ENCODE data around the gene AUTS2.

AUTS2 gene

DNA sequence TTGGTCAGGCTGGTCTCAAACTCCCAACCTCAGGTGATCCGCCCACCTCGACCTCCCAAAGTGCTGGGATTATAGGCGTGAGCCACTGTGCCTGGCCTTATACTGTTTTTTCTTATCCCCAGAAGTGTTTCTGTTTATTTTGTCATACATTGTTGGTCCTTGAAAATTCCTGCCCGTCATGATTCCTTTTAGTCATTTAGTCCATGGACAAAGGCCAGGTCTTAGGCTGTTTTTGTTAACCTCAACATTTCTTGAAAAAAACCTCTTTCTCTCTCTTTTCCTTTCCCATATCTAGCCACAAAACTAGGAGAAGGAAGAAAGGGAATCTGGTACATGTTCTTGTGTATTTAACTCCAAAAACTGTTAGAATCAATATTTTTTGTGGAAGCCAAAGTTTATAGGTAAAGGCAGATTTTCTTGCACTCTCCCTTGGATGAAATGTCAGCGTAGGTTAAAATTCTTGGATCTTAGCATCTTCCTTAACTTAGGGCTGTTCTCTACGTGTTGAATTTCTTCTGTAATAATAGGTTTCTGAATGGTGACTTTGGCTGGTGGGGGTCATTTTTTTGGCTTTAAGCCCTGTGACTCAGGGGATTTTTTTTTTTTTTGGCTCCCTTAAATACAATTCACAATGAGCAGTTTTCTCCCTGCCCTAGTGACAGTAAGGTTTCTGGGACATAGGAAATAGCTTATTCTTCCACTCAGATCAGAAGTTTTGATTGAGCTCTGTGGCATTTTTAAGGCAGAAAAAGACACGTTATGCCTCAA lies 500.8 kb downstream of the AUTS2 start:
- no peak for DNase-seq

DNA sequence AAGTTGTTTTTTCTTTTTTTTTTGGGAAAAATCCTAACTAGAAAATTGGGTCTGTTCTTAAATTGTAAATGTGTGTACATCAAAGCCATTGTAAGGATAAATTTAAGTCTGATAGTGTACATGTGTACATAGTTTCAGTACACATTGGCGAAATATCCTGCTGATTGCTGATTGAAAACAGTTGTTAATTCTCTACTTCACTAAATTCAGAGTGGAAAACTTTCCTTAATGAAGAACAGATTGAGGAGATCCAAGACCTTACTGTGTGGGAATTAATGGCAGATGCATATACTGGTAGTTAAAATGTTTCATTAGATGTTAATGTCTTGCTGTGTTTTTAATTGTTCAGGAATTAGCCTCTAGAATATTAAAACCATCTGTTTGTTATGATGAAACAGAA lies 506.0 kb downstream of the AUTS2 start:
- no peak for DNase-seq

DNA sequence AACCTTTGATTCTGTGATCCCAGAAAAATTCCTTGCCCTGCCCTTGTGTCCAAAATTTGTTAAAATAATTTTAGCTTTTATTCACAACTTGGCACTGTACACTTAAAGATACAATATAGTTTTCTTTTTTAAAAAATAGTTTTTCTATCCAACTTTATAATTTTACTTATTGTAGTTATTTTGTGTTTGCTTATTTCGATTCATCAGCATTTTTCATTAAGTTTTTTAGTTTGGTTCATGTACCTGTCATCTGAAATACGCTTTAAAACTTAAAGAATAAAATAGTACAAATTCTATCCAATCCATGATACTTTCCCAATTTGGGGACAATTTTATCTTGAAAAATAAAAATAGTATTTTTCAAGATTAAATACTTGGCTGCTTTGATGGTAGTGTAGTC lies 514.8 kb downstream of the AUTS2 start:
- no peak for DNase-seq

DNA sequence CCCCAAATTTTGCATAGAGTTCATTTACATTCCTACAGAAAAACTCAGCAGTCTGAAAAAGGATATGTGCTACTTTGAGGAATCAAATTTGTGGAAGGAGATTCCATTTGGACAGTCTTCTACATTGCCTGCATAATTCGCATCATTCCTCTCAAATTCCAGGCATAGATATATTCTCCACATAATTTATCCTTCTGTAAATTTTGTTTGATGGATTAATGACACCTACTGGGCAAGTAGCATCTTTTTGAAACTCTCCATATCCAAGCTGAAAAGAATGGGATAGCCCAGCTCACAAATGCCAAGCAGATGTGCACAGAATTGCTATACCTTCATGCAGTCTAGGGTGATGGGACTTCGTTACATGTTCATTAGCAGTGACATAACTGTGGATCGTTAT lies 515.3 kb downstream of the AUTS2 start:
- DNase-seq: no peak

DNA sequence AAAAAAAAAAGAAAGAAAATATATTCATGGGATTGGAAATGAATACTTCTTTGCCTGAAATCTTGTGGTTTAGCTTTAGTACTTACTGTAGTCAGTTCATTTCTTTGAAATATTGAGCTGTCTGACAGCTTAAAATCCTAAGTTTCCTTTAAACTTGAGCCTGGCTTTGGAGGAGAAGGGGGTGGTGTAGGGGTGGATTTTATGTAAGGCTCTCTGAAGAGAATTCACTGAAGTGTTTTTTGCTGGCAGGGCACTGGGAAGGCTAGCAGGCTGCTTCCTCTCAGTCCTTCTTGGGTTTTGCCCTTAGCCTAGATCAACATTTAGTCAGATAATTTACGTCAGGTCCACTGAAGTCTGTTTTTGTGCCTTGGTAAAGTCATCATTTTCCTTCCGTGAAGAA lies 516.5 kb downstream of the AUTS2 start:
- no peak for DNase-seq

DNA sequence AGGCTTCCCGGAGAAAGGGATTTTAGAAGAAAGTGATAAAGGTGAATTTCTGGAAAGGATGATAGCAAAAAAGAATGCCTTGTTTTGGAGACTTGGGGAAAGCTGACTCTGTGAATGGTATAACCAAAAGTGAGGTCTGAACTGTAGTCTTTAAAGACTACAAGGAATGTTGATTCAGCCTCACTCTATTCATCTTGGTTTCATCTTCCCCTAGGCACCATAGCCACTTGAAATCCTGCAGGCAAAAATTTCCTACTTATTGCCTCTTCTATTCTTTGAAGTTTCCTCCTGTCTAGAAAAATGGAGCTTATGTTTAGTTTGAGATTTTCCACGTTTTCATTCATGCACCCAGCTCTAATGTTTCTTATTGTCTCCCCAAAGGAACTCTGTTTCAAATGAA lies 518.0 kb downstream of the AUTS2 start:
- DNase-seq: no peak

DNA sequence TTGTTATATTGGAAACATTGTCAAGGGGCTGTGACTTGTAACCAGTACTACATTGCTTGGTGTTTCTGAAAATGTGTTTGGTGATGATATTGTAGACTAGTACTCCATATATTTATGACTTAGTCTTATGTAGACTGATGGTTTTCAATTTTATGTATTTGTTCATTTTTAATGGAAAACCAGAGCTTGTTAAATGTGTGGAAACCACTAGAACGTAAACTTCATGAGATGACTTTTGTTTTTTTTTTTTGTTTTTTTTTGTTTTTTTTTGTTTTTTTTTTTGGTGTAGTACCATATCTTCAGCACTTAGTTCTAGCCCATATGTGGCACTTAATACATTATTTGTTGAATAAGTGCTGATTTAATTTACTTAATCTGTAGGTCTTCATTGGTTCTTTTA lies 518.6 kb downstream of the AUTS2 start:
- DNase-seq: no peak

DNA sequence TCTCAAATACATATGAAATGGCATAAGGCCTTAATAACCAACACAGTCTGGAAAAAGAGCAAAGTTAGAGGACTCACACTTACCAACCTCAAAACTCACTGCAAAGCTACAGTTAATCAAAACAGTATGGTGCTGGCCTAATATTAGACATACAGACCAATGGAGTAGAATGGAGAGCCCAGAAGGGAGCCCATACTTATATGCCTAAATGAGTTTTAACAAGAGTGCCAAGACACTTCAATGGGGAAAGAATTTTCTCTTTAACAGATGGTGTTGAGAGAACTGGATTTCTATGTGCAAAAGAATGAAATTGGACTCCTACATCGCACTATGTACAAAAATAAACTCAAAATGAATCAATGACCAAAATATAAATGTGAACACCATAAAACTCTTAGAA lies 522.6 kb downstream of the AUTS2 start:
- DNase-seq: no peak

DNA sequence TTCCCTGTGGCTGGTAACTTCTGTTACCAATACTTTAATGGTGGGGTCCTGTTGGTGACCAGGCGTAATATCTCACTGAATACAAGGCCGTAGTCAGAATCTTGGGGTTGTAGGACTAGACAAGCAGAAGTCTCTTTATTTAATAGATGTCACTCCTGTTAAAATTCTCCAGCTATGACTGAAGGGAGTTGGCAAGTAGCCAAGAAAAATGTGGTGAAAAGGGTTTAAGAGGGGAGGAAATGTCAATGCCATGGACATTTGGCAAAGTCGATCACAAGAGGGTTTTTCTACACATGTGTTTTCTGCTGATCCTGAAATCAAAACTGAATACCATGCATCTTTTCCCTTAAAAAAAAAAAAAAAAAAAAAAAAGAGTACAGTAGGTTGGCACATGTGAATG lies 533.5 kb downstream of the AUTS2 start:
- DNase-seq: no peak

DNA sequence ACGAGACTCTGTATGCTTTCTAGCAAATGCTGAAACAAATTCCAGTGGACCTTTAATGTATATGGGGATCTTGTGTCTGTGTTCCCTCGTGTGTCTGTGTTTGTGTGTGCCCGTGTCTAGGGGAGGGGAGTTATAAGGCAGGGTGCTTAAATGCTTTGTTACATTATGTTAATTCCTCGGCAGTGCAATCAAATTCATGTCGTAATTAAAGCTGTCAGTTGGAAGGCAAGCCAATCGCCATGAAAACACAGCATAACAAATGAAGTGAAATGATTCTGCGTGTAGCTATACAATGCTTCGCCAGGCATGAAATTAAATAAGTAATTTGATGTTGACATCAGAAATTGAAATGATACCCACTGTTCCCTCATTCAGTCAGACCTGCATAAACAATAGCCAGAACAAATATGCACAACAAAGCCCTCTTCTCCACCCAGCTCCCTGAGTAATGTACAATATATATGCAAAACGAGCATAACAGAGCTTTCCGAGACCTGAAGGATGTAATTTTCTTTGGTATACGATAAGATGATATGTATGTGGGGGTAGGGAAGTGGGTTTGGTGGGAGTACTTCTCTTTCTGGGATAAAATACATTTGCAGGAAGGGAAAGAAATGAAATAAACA lies 534.1 kb downstream of the AUTS2 start:
- DNase-seq: no peak

DNA sequence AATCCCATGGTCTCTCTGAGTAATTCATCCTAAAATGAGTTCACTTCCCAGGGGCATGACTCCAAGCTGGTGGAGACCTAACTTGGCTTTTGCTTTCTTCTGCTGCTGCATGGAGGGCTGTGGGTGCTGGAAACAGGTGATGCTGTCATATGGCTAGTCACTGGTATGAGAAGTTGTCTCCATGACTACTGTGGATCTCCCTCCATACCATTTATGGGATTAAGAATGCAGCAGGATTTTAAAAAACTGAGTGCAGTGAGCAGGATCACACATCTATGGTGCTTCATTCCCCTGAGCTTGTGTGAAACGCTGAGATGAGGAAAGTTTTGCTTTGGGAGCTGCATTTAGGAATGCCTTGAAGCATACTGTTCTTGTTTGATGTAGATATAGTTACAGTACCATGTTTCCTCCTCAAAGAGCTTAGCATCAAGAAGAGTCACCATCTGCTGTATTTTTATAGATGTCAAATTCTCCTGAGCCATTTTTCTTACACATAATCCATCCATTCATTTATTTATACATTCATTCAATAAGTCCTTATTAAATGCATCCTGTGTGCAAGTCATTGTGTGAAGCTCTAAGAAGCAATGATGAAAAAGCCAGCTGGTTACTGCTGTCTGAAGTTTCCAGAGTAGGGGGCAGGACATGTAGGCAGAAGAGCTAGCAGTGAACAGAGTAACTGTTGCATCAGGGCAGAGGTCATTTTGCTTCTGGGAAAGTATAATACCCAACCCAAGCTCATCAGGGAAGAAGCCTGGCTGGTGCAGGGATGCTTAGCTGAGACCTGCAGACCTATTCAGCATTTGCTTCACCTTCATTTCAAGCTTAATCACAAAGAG lies 534.8 kb downstream of the AUTS2 start:
- no peak for DNase-seq

DNA sequence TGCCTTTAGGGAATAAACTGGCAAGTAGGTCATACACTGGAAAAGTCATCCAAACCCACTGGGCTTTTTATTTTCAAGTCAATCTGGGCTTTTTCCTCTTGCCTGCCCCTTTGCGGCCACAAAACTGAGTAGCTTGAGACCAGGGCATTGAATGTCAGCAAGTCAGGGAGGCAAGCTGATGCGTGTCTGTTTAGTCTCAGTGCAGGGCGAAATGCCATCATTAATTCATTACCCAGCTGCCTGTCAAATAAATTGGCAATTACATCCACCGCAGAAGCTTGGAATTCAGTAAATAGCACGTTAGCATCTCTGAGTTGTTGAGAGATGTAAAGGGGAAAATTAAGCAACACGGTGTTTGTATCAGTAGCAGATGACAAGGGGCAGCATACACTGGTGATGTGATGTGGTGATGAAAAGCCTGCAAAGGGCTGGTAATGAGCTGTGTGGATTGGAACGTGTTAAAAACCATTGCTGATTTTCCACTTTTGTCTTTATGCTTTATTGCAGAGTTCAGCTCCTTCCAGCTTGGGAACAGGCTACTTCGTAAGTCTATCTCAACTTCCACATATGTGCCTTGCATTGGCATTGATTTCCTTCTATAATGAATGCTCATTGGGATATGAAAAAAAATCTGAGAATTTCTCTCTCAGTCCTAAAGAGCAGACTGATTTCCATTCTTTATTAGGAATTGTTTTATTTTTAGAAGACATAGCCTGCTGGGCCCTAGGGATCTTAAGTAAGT lies 535.9 kb downstream of the AUTS2 start:
- DNase-seq: no peak

DNA sequence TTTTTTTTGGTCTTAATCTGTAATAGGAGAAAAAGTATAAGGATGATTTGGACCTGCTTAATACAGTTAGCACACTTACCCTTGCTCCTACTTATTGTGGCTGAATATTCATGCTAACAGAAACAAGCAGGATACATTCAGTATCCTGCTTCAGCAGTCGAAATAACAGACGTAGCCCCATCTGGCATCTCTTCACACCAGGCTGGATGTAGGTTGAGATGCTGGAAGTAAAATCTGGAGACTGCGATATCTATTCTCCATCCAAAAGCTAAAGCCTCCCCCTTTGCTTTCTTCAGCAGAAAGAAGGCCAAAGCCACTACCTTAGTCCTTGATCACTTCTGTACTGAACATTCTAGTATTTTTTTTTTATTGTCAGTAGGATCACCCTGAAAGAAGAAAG lies 537.4 kb downstream of the AUTS2 start:
- DNase-seq: no peak

DNA sequence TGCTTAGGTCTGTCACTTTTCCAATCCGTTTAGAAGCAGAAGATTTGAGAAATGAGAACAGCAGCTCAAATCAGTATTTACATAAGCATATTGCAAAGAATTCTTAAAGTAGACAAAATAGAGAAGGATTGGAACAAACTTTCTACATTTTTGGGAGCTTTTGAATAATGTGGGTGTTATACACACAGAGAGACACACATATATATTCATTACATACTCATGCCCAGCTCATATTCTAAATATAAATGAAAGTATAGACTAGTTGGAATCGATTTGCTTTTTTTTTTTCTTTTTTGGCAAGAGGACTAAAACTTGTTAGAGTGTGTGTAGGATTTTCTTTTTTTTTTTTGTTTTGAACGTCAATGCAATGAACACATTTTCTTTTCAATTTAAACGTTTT lies 538.9 kb downstream of the AUTS2 start:
- DNase-seq: no peak

DNA sequence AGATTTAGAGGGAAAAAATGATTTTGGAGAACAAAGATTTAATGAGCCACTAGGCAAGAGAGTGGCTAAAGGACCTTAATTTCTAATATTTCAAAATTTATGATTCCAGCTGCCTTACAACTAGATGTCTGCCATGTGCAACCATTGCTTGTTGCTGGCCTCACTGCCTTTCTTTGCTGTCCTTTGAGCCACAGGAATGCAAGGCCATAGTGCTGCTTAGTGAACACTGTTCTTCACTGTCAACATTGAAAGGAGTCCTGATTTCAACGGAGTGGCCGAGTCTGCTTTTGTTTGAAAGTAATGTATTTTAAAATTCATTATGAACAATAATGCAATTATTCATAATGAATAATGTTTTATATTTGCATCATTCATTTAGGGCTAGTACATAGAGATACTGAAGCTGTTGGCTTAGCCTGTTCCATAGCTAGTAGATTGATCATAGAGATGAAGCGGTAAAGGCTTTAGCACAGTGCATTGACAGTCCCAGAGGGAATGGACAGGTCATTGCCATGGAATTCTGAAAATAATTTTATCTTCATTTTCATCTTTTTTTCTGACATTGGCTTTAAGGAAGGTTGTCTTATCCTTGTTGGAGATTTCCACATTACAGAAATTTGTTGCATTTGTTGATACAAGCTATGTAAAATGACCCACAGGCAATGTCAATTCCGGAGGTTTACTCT lies 544.1 kb downstream of the AUTS2 start:
- DNase-seq: no peak

DNA sequence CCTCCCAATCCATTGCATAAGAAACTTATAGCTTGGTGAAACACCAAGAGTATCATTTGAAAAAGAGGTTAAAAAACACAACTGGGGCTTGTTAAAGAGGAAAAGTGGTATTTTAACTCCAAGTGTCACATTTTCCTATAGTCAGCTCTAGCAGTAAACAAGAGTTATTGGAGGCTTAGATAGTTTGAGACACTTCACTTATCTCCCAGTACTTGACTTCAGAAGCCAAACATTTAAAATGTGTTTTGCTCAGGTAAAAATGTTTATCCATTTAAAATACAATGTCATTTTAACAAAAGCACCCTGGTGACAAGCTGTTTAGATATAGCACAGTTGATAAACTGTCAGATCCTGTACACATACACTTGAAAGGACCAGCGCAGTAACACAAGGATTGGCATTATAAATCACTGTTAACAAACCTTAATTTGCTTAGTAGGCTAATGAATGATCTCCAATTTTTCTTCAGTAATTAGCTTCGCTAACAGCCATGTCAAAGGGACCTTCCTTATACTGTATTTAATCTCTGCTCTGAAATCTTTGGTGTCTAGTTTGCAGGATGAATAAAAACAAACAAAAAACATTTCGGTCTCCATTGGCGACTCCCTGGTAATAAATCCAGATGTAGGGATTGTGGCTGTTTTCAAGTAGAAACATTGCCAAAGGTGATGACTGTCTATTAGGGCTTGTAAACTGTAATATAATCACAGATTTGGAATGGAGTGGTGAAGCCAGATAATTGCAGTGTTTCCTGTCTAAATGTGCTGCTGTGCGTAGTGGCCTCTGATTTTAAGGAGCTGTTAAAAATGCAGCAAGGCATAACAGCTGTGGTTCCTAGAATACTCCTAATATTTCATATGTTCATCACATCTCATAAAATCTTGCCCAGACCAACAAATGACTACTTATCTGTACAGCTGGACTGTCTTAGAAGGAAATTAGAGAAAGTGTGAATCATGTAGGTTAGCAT lies 545.1 kb downstream of the AUTS2 start:
- DNase-seq: no peak

DNA sequence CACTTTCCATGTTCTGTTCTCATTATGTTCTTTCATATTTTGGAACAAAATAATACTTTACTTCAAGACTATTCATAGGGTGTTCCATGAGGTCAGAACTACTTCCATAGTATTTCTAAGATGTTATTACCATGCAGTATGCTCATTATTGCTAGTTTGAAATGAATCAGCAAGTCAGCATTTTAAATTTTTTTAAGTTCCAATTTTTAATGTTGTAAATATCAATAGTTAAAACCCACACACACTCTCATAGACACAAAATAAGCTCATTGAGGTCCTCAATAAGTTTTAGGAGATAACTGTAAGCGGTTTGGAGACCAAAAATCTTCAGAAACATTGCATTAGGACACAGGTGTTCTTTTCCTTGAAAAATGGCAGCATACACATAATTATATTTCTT lies 550.7 kb downstream of the AUTS2 start:
- no peak for DNase-seq

DNA sequence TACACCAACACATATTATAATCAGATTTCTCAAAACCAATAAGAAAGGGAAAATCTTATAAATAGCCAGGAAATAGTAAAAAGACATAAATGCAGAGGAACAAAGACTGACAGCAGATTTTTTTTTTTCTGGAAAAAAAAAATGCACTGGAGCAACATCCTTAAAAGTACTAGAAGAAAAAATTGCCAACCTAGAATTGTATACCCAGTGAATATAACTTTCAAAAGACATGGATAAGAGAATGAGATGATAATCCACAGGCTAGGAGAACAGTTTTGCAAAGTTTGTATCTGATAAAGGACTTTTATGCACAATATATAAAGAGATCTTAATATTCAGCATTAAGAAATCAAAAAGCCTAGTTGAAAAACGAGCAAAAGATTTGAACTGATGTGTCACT lies 554.0 kb downstream of the AUTS2 start:
- no peak for DNase-seq

DNA sequence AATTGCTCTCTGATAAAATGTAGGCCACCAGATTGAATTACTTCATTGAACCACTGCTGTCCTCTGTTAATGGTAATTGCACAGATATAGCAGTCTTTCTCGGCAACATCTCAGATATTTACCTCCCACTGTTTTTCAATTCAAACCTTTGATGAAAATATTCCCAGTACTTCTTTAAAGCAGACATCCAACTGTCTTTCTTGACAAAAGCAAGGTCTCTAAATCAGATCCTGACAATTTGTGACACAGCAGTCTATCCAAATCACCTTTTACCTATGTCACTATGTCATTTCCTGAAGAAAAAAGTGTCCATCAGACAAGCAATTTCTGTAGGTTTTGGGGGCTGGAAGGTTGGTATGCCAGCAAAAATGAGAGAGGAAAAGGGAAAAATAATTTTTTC lies 555.7 kb downstream of the AUTS2 start:
- no peak for DNase-seq

DNA sequence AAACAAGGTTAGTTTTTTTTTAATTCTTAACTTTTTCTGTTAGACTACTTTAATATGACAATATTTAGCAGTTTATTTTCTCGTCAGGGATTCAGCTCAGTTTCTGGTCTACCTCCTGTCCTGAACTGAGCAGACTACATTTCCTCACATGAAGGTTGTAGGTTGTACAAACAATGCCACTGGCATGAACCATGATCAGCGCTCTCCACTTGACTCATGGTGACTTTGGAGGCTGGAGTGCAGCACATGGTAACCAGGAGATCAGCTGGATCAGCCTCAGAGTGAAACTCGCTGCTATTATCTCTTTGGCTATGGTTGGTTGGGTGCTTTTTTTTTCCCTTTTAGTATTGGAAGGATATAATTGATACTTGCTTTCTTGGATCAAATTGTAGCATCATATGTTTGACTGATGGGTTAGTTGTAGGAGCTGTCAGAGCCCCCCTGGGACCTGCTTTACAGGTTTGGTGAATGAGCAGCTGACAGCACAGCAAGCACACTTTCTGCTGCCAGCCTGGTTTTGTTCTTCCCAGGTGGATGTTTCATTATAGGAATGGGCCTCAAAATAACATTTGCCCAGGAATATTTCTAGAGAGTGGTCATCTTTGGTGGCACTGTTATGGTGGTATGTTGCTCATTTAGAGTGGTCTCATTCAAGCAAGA lies 556.4 kb downstream of the AUTS2 start:
- no peak for DNase-seq

DNA sequence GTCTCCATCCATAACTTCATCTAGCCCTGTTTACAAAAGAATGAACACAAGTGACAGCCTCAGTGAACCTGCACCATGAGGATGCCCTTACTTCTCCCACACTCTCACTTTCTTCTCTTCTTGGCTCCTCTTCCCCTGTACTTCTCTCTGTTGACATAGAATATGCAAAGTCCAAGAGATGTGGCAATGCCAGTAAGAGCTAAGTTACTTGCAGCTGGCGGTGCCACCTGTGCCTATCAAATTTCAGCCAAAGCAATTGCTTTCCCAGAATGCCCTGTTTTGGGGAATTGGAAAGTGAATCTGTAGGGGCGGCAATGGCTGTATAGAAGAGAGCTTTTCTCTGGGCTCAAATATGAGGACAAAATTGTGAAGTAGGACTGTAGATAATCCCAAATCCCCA lies 557.8 kb downstream of the AUTS2 start:
- DNase-seq: no peak
